Smooth muscle cell (in vitro differentiated cells): ENCODE data around the gene CAPN14. TPM values are rescaled to one million over a fixed set of nuclear protein-coding genes. Genes with fewer than 3 reads are reported as not detected.

ENCODE experiments used
- DNase-seq: peaks from one replicate; lab custom pipeline; 2025; ENCODE audit not compliant: unreplicated experiment; lab: John Stamatoyannopoulos, UW
- H2AFZ ChIP-seq: fragments of 200-600 bp; sonication (generic); 2 replicates; pipeline ENCODE4 v1.6.0; 2016; ENCODE audit warnings: antibody characterized with exemption, low read depth, mild to moderate bottlenecking
- H3F3A ChIP-seq: fragments of 200-600 bp; sonication (generic); 2 replicates; pipeline ENCODE4 v1.6.0; 2017; ENCODE audit warnings: antibody characterized with exemption, low read depth
- H3K27ac ChIP-seq: fragments of 200-600 bp; sonication (generic); 2 replicates; pipeline ENCODE4 v1.5.1; 2016; ENCODE audit warnings: low read depth, mild to moderate bottlenecking
- H3K27me3 ChIP-seq: fragments of 200-600 bp; sonication (generic); 2 replicates; pipeline ENCODE4 v1.6.1; 2016; ENCODE audit warnings: low read depth, mild to moderate bottlenecking
- H3K36me3 ChIP-seq: fragments of 200-600 bp; sonication (generic); 2 replicates; pipeline ENCODE4 v1.5.1; 2016; ENCODE audit warnings: low read depth
- H3K4me1 ChIP-seq: fragments of 200-600 bp; sonication (generic); 2 replicates; pipeline ENCODE4 v1.5.1; 2016; ENCODE audit warnings: low read depth
- H3K4me2 ChIP-seq: fragments of 200-600 bp; sonication (generic); 2 replicates; pipeline ENCODE4 v1.6.0; 2016; ENCODE audit warnings: mild to moderate bottlenecking
- H3K4me3 ChIP-seq: fragments of 200-600 bp; sonication (generic); 2 replicates; pipeline ENCODE4 v1.5.1; 2016; ENCODE audit warnings: mild to moderate bottlenecking
- H3K79me2 ChIP-seq: fragments of 200-600 bp; sonication (generic); 2 replicates; pipeline ENCODE4 v1.6.0; 2016; ENCODE audit warnings: low read depth, mild to moderate bottlenecking
- H3K9ac ChIP-seq: fragments of 200-600 bp; sonication (generic); 2 replicates; pipeline ENCODE4 v1.6.0; 2016; ENCODE audit warnings: low read depth
- H3K9me3 ChIP-seq: fragments of 200-600 bp; sonication (generic); replicated peaks from 2 replicates; pipeline ENCODE4 v1.5.1; 2016; ENCODE audit warnings: low read depth
- H4K20me1 ChIP-seq: fragments of 200-600 bp; sonication (generic); 2 replicates; pipeline ENCODE4 v1.6.0; 2016; ENCODE audit warnings: low read depth
- CTCF ChIP-seq: fragments of 200-600 bp; sonication (generic); IDR thresholded peaks from 2 replicates; pipeline ENCODE4 v1.5.1; 2017; ENCODE audit warnings: borderline replicate concordance, mild to moderate bottlenecking, antibody characterized with exemption; ENCODE audit not compliant: insufficient read depth, poor library complexity, severe bottlenecking
- WGBS: methylation state at CpG from one replicate; pipeline ENCODE4 v1.1.7; 2016; ENCODE audit warnings: low lambda C conversion rate; 5-methylcytosine and 5-hydroxymethylcytosine counted together
- polyA plus RNA-seq: library from polyadenylated mRNA; unstranded; fragments of >200 nt; fragmentation: Nextera tagmentation; extraction: Ambion mirVana; gene quantifications from 2 replicates; pipeline ENCODE4 v1.2.1, GENCODE V29; 2016
- total RNA-seq: library from RNA; depleted of rRNA; stranded (reverse); fragments of >200 nt; gene quantifications from 2 replicates; pipeline ENCODE4 v1.2.3, GENCODE V29; 2014

CAPN14 gene
- total and polyA plus RNA-seq, 2 experiments from 2014 or later = 0.13 to 0.55 TPM

DNA sequence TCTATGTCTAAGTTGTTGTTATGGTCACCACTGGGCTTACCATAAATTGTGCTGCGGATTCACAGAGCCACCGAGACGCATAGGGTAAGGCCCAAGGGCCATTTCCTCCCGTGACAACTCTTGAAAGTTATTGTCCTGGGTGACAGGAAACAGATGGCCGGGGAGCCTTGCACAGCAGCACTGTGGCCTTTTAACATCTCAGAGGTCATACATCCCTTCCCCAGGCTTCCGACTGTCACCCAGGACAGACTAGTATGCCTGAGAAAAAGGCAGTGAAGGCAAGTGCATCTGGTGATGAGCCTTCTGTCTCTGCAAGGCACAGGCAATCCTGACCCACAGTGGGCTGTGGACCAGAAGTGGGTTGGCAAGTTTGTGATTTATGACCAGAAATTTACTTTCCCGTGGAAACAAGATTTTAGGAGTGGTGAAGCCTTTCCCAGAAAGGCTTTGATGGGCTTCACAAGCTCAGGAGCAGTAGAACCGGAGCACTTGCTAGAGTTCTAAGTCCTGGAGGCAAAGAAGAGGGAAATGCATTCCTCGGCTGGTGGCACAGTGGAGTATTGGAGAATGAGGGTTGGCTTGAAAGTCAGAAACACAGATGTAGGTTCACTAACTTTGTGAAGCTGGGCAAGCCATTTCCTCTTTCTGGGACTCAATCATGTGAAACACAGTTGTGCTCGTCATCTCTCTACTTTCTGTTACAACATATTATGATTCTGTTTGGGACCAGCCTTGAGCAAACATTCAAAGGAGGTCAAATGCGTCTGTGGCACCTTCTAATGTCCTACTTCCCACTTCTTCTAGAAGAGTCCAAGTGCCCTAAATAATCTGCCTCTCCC is 2.0 kb upstream of the CAPN14 start:
- Histone ChIP-seq H3K27ac (no peak overlapping the region), H3K4me2 (no peak overlapping the region), H3K79me2 (no peaks in the 10 kb centered on the region), H3K4me1 (no peaks in the 10 kb centered on the region), H3K4me3 (no peak overlapping the region), H4K20me1 (no peaks in the 10 kb centered on the region), H3K27me3 (peaks cover 6% of the 10 kb centered on the region), H2AFZ (no peak overlapping the region), H3K9ac (no peak overlapping the region), H3F3A (peaks cover 4% of the 10 kb centered on the region), H3K36me3 (no peaks in the 10 kb centered on the region), H3K9me3 (no peaks in the 10 kb centered on the region)
- no peak for DNase-seq
- WGBS = 64% methylated on average over 11 of the region's 11 CpGs
- TF ChIP-seq CTCF = no peak

- H3K4me3 ChIP-seq = no peak overlapping the region
These were observed 581 bp downstream of the CAPN14 start for GRCh38 chr2:31216734-31217133.

DNA sequence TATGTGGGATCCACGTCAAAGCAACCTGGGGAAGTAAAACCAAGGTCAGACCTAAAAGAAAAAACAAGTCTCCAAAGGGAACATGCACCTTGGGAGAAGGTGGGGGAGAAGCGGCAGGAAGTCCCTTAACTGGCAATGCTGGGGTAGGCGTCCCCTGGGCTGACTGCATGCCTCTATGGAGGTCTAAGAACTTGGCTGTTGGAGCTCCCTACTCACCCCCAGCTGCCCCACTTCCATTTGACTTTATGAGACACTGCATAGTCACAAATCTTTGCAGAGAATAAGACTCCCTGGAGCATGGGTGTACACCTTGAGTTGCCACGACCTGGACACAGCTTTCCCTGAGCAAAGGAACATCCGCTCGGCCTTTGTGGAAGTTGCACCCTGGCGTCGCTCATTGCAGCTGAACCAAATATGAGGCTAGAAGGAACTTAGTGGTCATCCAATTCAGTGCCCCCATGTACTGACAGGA is 2.8 kb downstream of the CAPN14 start:
- no peak for TF ChIP-seq CTCF
- H2AFZ ChIP-seq = no peak overlapping the region
- no peak overlapping the region for H3K27ac ChIP-seq
- no peaks in the 10 kb centered on the region for H4K20me1 ChIP-seq
- H3K9ac ChIP-seq = no peak overlapping the region
- no peak for DNase-seq
- 95% methylated on average over 8 of the region's 8 CpGs for WGBS
- no peaks in the 10 kb centered on the region for H3K9me3 ChIP-seq
- no peaks in the 10 kb centered on the region for H3K36me3 ChIP-seq
- no peaks in the 10 kb centered on the region for H3K79me2 ChIP-seq
- no peak overlapping the region for H3K4me2 ChIP-seq
- no peaks in the 10 kb centered on the region for H3K4me1 ChIP-seq
- peaks cover 4% of the 10 kb centered on the region for H3F3A ChIP-seq
- H3K27me3 ChIP-seq = no peaks in the 10 kb centered on the region
- no peak overlapping the region for H3K4me3 ChIP-seq

More at GRCh38 chr2:31216734-31217133, 581 bp downstream of the CAPN14 start:
- Histone ChIP-seq H3K4me1 (no peaks in the 10 kb centered on the region), H4K20me1 (no peaks in the 10 kb centered on the region), H3K4me2 (no peak overlapping the region), H3K79me2 (no peaks in the 10 kb centered on the region), H3K9ac (no peak overlapping the region), H3K36me3 (no peaks in the 10 kb centered on the region), H3F3A (peaks cover 4% of the 10 kb centered on the region), H3K27me3 (peaks cover 6% of the 10 kb centered on the region), H3K9me3 (no peaks in the 10 kb centered on the region), H2AFZ (no peak overlapping the region), H3K27ac (no peak overlapping the region)
- no peak for TF ChIP-seq CTCF
- no peak for DNase-seq
- WGBS = 58% methylated on average over 5 of the region's 5 CpGs
